ENCODE data around the gene SUCLG1.
"Not testable (repeated sequence)": the region's sequence is repeated elsewhere in the genome, so short reads cannot be mapped to it uniquely, and the experiment has no call there.

Gene SUCLG1

GRCh38 chr2:84417453-84418145 lies 41.5 kb downstream of the SUCLG1 start:
- no peak for DNase-seq

DNA sequence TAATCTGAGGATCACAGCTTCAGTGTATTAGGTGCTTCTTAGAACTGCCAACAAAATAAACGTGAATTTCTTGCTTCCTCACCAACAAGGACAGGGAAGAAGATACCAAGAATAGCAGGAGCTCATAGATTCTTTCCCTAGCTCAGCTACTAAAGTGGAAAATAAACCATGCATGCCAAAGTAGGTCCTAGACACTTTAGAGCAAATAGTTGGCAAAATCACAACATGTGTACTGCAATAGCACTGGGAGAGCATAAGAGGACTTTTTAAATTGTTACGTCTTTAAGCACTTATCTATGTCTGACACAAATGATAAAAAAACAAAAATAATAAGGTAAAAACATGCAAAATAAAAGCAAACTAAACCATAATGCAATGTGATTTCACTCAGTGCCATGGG lies 49.5 kb downstream of the SUCLG1 start:
- DNase-seq = no peak

DNA sequence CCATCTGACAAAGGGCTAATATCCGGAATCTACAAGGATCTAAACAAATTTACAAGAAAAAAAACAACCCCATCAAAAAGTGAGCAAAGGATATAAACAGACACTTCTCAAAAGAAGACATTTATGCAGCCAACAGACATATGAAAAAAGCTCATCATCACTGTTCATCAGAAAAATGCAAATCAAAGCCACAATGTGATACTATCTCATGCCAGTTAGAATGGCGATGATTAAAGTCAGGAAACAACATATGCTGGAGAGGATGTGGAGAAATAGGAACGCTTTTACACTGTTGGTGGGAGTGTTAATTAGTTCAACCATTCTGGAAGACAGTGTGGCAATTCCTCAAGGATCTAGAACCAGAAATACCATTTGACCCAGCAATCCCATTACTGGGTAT lies 57.0 kb downstream of the SUCLG1 start:
- DNase-seq = not testable (repeated sequence)

GRCh38 chr2:84399839-84400238 lies 59.2 kb downstream of the SUCLG1 start:
- DNase-seq = not testable (repeated sequence)

- no peak for DNase-seq
Measured at GRCh38 chr2:84395820-84396219, 63.3 kb downstream of the SUCLG1 start.

GRCh38 chr2:84394628-84395027 lies 64.5 kb downstream of the SUCLG1 start:
- DNase-seq = no peak

- no peak for DNase-seq
Measured at GRCh38 chr2:84393829-84394228, 65.3 kb downstream of the SUCLG1 start.

DNA sequence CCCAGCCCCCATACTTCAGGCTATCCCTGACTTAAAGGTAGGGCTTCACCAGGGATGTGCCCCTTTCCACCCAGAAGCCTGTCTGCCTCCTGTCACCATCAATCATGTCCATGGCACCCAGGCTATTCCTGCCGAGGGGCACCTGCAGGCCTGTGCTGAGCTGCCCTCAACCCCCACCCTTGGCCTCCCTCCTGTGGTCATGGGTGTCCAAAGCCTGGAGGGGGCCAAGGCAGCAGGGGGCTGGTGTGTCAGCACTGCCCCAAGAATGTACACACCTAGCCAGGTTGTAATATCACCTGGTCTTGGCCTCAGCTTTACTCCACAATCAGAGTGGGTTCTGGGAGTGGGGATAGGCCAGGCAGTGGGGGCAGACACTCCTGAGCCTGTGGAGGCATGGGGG lies 69.3 kb downstream of the SUCLG1 start:
- DNase-seq = no peak

GRCh38 chr2:84388921-84389490 lies 70.1 kb downstream of the SUCLG1 start:
- no peak for DNase-seq

DNA sequence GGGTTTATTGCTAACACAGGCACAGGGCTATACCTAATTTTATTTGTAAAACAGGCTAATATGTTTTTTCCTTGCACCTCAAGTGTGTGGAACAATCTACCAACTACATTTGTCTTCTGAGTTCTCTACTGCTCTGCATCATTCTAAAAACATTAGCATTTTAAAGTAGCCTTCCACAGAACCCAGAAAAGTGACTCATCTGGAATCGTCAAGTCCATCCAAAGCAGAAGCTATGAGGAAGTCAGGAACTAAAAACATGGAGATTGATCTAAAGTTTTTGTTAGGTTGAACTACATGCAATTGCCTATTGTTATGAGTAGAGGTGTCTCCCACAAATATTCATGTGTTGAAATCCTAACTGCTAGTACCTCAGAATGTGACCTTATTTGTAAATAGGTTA lies 70.9 kb downstream of the SUCLG1 start:
- no peak for DNase-seq

DNA sequence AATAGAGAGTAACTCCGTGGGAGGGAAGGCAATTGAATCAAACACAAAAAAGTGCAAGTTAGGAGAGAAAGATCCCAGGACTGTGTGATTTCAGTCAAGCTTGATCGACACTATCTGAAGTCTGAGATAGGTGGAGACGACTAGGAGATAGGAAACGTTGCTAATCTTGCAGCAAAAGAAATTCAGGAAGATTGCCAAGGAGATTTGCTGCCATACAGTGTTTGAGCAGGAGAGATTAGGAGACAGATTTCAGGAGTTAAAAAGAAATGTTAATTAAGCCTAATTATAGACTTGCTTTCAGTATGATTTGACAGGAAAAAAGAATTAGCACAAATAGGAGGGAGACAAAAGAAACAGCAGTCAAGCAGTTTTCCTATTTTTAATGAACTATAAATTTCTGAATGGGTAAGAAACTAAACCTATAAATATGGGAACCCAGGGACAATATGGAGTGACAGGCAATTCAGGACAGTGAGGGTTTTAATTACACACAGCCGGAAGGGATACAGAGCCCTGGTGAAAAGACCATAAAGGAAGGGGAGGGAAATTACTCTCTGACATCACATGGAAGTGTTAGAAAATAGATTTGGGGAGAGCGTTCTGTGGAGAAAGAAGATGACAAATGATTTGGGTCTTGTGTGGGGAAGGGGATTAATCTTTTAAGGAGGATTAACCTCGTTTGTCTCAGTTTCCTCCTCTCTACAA lies 72.6 kb downstream of the SUCLG1 start:
- DNase-seq = no peak

- no peak for DNase-seq
Measured at GRCh38 chr2:84383271-84383670, 75.8 kb downstream of the SUCLG1 start.

DNA sequence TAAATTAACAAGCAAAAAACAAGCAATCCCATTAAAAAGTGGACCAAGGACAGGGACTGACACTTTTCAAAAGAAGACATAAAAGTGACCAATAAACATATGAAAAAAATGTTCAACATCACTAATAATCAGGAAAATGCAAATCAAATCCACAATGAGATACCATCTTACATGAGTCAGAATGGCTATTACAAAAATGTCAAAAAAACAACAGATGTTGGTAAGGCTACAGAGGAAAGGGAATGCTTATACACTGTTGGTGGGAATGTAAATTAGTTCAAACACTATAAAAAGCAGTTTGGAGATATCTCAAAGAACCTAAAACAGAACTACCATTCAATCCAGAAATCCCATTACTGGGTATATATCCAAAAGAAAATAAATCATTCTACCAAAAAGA lies 78.2 kb downstream of the SUCLG1 start:
- no peak for DNase-seq

DNA sequence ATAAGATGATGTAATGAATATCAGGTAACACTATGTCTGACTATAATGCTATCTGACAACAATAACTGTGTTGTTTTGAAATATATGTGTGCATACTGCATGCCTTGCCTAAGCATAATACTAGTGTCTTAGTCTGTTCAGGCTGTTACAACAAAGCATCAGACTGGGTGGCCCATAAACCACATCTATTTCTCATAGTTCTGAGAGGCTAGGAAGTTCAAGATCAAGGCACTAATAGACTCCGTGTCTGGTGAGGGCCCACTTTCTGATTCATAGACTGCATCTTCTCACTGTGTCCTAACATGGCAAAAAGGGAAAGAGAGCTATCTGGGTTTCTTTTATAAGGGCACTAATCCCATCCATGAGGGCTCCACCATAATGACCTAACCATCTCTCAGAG lies 80.1 kb downstream of the SUCLG1 start:
- DNase-seq = no peak

DNA sequence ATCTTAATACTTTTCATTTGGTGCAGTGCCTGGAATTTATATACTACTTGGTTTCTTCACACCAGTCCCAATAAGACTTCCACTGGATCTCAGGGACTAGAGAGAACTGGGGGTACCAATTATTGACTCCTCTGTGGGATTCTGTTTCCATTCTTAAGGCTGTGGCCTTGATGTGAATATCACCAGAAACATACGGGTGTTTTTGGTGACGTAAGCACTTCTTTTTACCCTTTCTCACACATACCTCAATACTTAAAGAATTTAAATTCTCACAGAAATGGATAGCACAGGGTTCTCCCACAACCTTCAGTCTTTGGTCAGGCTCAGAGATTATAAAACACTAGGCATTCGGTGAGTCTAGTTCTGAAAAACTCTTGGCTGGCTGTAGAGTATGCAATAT lies 84.1 kb downstream of the SUCLG1 start:
- DNase-seq = no peak

- no peak for DNase-seq
Measured at GRCh38 chr2:84373866-84374265, 85.2 kb downstream of the SUCLG1 start.

All from NCI-H187 treated with DMSO at 0.1 percent for 48 hours (cell line).